Astrocyte (in vitro differentiated cells and primary cell): ENCODE data around the gene SLC12A4. TPM values are rescaled to one million over a fixed set of nuclear protein-coding genes. Genes with fewer than 3 reads are reported as not detected.
A peak's percentile ranks its signal among the peaks of the same experiment; 100 is the strongest.

Experiments
- DNase-seq: peaks from one replicate; pipeline ENCODE4 v3.0.0-alpha.2; 2010; ENCODE audit warnings: low read depth
- FAIRE-seq: peaks from 2 replicates; lab custom pipeline; 2011; peaks lifted over from hg19 to GRCh38; lab: Jason Lieb, UNC
- H2AFZ ChIP-seq: 2 replicates; pipeline ENCODE4 v1.6.0; 2012; ENCODE audit warnings: low read depth, low read length, inconsistent platforms
- H3K27ac ChIP-seq: 2 replicates; pipeline ENCODE4 v1.5.1; 2011; ENCODE audit warnings: low read depth, low read length, inconsistent platforms
- H3K27me3 ChIP-seq: 2 replicates; pipeline ENCODE4 v1.6.0; 2011; ENCODE audit warnings: low read length, inconsistent platforms; ENCODE audit not compliant: insufficient read depth
- H3K36me3 ChIP-seq: 2 replicates; pipeline ENCODE4 v1.5.1; 2011; ENCODE audit warnings: low read length, inconsistent platforms; ENCODE audit not compliant: insufficient read depth
- H3K4me1 ChIP-seq: 2 replicates; pipeline ENCODE4 v1.5.1; 2011; ENCODE audit warnings: low read length, inconsistent platforms; ENCODE audit not compliant: insufficient read depth
- H3K4me2 ChIP-seq: 2 replicates; pipeline ENCODE4 v1.6.0; 2012; ENCODE audit warnings: low read length, inconsistent platforms
- H3K4me3 ChIP-seq: 2 replicates; pipeline ENCODE4 v1.5.1; 2011; ENCODE audit warnings: low read depth, mild to moderate bottlenecking, low read length, inconsistent platforms; ENCODE audit not compliant: insufficient read depth
- H3K79me2 ChIP-seq: 2 replicates; pipeline ENCODE4 v1.6.0; 2012; ENCODE audit warnings: mild to moderate bottlenecking, low read length, inconsistent platforms; ENCODE audit not compliant: insufficient read depth
- H3K9ac ChIP-seq: 2 replicates; pipeline ENCODE4 v1.6.0; 2012; ENCODE audit warnings: mild to moderate bottlenecking, low read length, inconsistent platforms
- H3K9me3 ChIP-seq: 2 replicates; pipeline ENCODE4 v1.5.1; 2012; ENCODE audit warnings: low read depth, mild to moderate bottlenecking, low read length, inconsistent platforms; ENCODE audit not compliant: insufficient read depth
- H4K20me1 ChIP-seq: 2 replicates; pipeline ENCODE4 v1.6.0; 2012; ENCODE audit warnings: low read length, inconsistent platforms; ENCODE audit not compliant: insufficient read depth
- H3K27ac Mint-ChIP-seq: one replicate; pipeline ENCODE4 v1.8.0; 2021; ENCODE audit warnings: mild to moderate bottlenecking, mixed read lengths; ENCODE audit not compliant: unreplicated experiment
- H3K27me3 Mint-ChIP-seq: one replicate; pipeline ENCODE4 v1.8.0; 2021; ENCODE audit warnings: low read depth, mixed read lengths; ENCODE audit not compliant: unreplicated experiment
- H3K36me3 Mint-ChIP-seq: one replicate; pipeline ENCODE4 v1.8.0; 2021; ENCODE audit warnings: low read depth, mixed read lengths; ENCODE audit not compliant: unreplicated experiment
- H3K4me1 Mint-ChIP-seq: one replicate; pipeline ENCODE4 v1.8.0; 2021; ENCODE audit warnings: low read depth, mixed read lengths; ENCODE audit not compliant: unreplicated experiment
- H3K4me3 Mint-ChIP-seq: one replicate; pipeline ENCODE4 v1.8.0; 2021; ENCODE audit warnings: mild to moderate bottlenecking, moderate library complexity, mixed read lengths; ENCODE audit not compliant: unreplicated experiment
- H3K9me3 Mint-ChIP-seq: one replicate; pipeline ENCODE4 v1.8.0; 2021; ENCODE audit warnings: mild to moderate bottlenecking, mixed read lengths; ENCODE audit not compliant: unreplicated experiment
- CTCF ChIP-seq: IDR thresholded peaks from 2 replicates; pipeline ENCODE4 v1.5.1; 2011; ENCODE audit warnings: low read depth, mild to moderate bottlenecking, inconsistent platforms, low read length, moderate library complexity; ENCODE audit not compliant: insufficient read depth
- EZH2 ChIP-seq: IDR thresholded peaks from 2 replicates; pipeline ENCODE4 v1.6.1; 2012; ENCODE audit warnings: mild to moderate bottlenecking, low read length, inconsistent platforms; ENCODE audit not compliant: insufficient read depth
- total RNA-seq: library from RNA; stranded (reverse); gene quantifications from 2 replicates; pipeline ENCODE4 v1.2.1, GENCODE V29; 2021

SLC12A4 gene
- total RNA-seq, 1 donor from 2014 or later: 118 TPM

GRCh38 chr16:67967183-67967957, 1.1 kb downstream of the SLC12A4 start:
- no peaks in the 10 kb centered on the region for H3K27me3 ChIP-seq
- H3K36me3 ChIP-seq: peaks cover 9% of the 10 kb centered on the region
- no peaks in the 10 kb centered on the region for H3K9me3 ChIP-seq
- DNase-seq: no peak
- TF ChIP-seq CTCF: no peak
- TF ChIP-seq EZH2: no peak
- H3K4me1 Mint-ChIP-seq: peaks cover 24% of the 10 kb centered on the region
- H3K79me2 ChIP-seq: peaks cover 59% of the 10 kb centered on the region
- peaks cover 7% of the 10 kb centered on the region for H3K27me3 Mint-ChIP-seq
- peak overlapping the region; percentile 100 for H3K4me2 ChIP-seq
- peak overlapping the region; percentile 69 for H2AFZ ChIP-seq
- H3K4me3 ChIP-seq: peak overlapping the region; percentile 100
- peak overlapping the region; percentile 99 for H3K27ac Mint-ChIP-seq
- H3K9me3 Mint-ChIP-seq: no peaks in the 10 kb centered on the region
- peak overlapping the region; percentile 100 for H3K9ac ChIP-seq
- no peak for FAIRE-seq
- H3K4me1 ChIP-seq: peaks cover 41% of the 10 kb centered on the region
- H3K4me3 Mint-ChIP-seq: peak overlapping the region; percentile 99
- peaks cover 55% of the 10 kb centered on the region for H4K20me1 ChIP-seq
- H3K27ac ChIP-seq: peak overlapping the region; percentile 92
- peaks cover 9% of the 10 kb centered on the region for H3K36me3 Mint-ChIP-seq

GRCh38 chr16:67966549-67967182, 1.8 kb downstream of the SLC12A4 start:
- Histone ChIP-seq H3K79me2 (peaks cover 66% of the 10 kb centered on the region), H3K27ac (peak overlapping the region; percentile 92), H3K9me3 (no peaks in the 10 kb centered on the region), H3K9ac (peak overlapping the region; percentile 100), H2AFZ (no peak overlapping the region), H3K36me3 (peaks cover 9% of the 10 kb centered on the region), H3K27me3 (no peaks in the 10 kb centered on the region), H3K4me3 (peak overlapping the region; percentile 100), H3K4me1 (peaks cover 41% of the 10 kb centered on the region), H3K4me2 (peak overlapping the region; percentile 100), H4K20me1 (peaks cover 62% of the 10 kb centered on the region)
- Mint-ChIP-seq H3K4me1 (peaks cover 24% of the 10 kb centered on the region), H3K27ac (peak overlapping the region; percentile 99), H3K9me3 (no peaks in the 10 kb centered on the region), H3K27me3 (peaks cover 7% of the 10 kb centered on the region), H3K36me3 (peaks cover 14% of the 10 kb centered on the region), H3K4me3 (peak overlapping the region; percentile 99)
- no peak for TF ChIP-seq CTCF
- TF ChIP-seq EZH2: no peak
- no peak for FAIRE-seq
- peak; percentile 42 for DNase-seq
